ENCODE measurements around the gene RABGAP1L. TPM values are rescaled to one million over a fixed set of nuclear protein-coding genes. Genes with fewer than 3 reads are reported as not detected.
"Not testable (repeated sequence)": the region's sequence is repeated elsewhere in the genome, so short reads cannot be mapped to it uniquely, and the experiment has no call there.

RABGAP1L gene
- total RNA-seq, 1 donor from 2014 or later, result 48.5 TPM

- Mint-ChIP-seq H3K27me3 (ENCODE audit: low read depth) (no peaks in the 10 kb centered on the region), H3K36me3 (peaks cover 51% of the 10 kb centered on the region), H3K9me3 (peaks cover 74% of the 10 kb centered on the region), H3K4me3 (no peak overlapping the region), H3K27ac (no peak overlapping the region), H3K4me1 (no peaks in the 10 kb centered on the region)
- DNase-seq (ENCODE audit: low spot score in 2 of 2, unreplicated experiment in 2 of 2), result no peak
- TF ChIP-seq CTCF (IDR thresholded peaks at IDR 0.05; ENCODE audit: unreplicated experiment), result no peak
Measured at GRCh38 chr1:174315239-174315638, 155.9 kb downstream of the RABGAP1L start.

GRCh38 chr1:174320897-174321296, 161.6 kb downstream of the RABGAP1L start:
- H3K27me3 Mint-ChIP-seq (ENCODE audit: low read depth); H3K4me3 Mint-ChIP-seq; H3K4me1 Mint-ChIP-seq; H3K27ac Mint-ChIP-seq; DNase-seq (ENCODE audit: low spot score in 2 of 2, unreplicated experiment in 2 of 2): not testable (repeated sequence)
- Mint-ChIP-seq H3K9me3 (peaks cover 70% of the 10 kb centered on the region), H3K36me3 (peaks cover 50% of the 10 kb centered on the region)

- H3K27ac Mint-ChIP-seq, result no peak overlapping the region
Measured at GRCh38 chr1:174322202-174322862, 163.0 kb downstream of the RABGAP1L start.

GRCh38 chr1:174324493-174324892, 165.2 kb downstream of the RABGAP1L start:
- Mint-ChIP-seq H3K36me3 (peaks cover 53% of the 10 kb centered on the region), H3K4me1 (no peaks in the 10 kb centered on the region), H3K4me3 (no peak overlapping the region), H3K9me3 (peaks cover 77% of the 10 kb centered on the region), H3K27ac (no peak overlapping the region), H3K27me3 (ENCODE audit: low read depth) (no peaks in the 10 kb centered on the region)
- DNase-seq (ENCODE audit: low spot score in 2 of 2, unreplicated experiment in 2 of 2), result no peak
- TF ChIP-seq CTCF (IDR thresholded peaks at IDR 0.05; ENCODE audit: unreplicated experiment), result no peak

More at GRCh38 chr1:174322202-174322862, 163.0 kb downstream of the RABGAP1L start:
- TF ChIP-seq CTCF (IDR thresholded peaks at IDR 0.05; ENCODE audit: unreplicated experiment), result no peak
- H3K4me3 Mint-ChIP-seq, result no peak overlapping the region
- H3K36me3 Mint-ChIP-seq, result peaks cover 59% of the 10 kb centered on the region
- no peak for DNase-seq (ENCODE audit: low spot score in 2 of 2, unreplicated experiment in 2 of 2)
- H3K27me3 Mint-ChIP-seq (ENCODE audit: low read depth), result no peaks in the 10 kb centered on the region
- peaks cover 74% of the 10 kb centered on the region for H3K9me3 Mint-ChIP-seq
- H3K4me1 Mint-ChIP-seq, result no peaks in the 10 kb centered on the region

GRCh38 chr1:174324939-174325338, 165.6 kb downstream of the RABGAP1L start:
- no peaks in the 10 kb centered on the region for H3K27me3 Mint-ChIP-seq (ENCODE audit: low read depth)
- peaks cover 74% of the 10 kb centered on the region for H3K9me3 Mint-ChIP-seq
- DNase-seq (ENCODE audit: low spot score in 2 of 2, unreplicated experiment in 2 of 2), result no peak
- no peak overlapping the region for H3K27ac Mint-ChIP-seq
- TF ChIP-seq CTCF (IDR thresholded peaks at IDR 0.05; ENCODE audit: unreplicated experiment), result no peak
- no peaks in the 10 kb centered on the region for H3K4me1 Mint-ChIP-seq
- peaks cover 49% of the 10 kb centered on the region for H3K36me3 Mint-ChIP-seq
- H3K4me3 Mint-ChIP-seq, result no peak overlapping the region

- H3K27me3 Mint-ChIP-seq (ENCODE audit: low read depth), result no peaks in the 10 kb centered on the region
- no peak overlapping the region for H3K27ac Mint-ChIP-seq
- H3K36me3 Mint-ChIP-seq, result peaks cover 38% of the 10 kb centered on the region
- no peaks in the 10 kb centered on the region for H3K4me1 Mint-ChIP-seq
- H3K9me3 Mint-ChIP-seq, result peaks cover 72% of the 10 kb centered on the region
- no peak for DNase-seq (ENCODE audit: low spot score in 2 of 2, unreplicated experiment in 2 of 2)
- H3K4me3 Mint-ChIP-seq, result no peak overlapping the region
- no peak for TF ChIP-seq CTCF (IDR thresholded peaks at IDR 0.05; ENCODE audit: unreplicated experiment)
Measured at GRCh38 chr1:174326278-174326677, 167.0 kb downstream of the RABGAP1L start.
